Fibroblast of villous mesenchyme (primary cell): ENCODE results near the gene TPM2. TPM values are rescaled to one million over a fixed set of nuclear protein-coding genes. Genes with fewer than 3 reads are reported as not detected.
A peak's percentile ranks its signal among the peaks of the same experiment; 100 is the strongest.

Source experiments
- DNase-seq: peaks from one replicate; pipeline ENCODE4 v3.0.0-alpha.2; 2010; ENCODE audit warnings: low read depth
- H3K4me3 ChIP-seq: 2 replicates; pipeline ENCODE4 v1.5.1; 2011; ENCODE audit warnings: low read depth, mild to moderate bottlenecking, low read length
- total RNA-seq: library from RNA; depleted of rRNA; stranded (reverse); fragments of >200 nt; gene quantifications from 2 replicates; pipeline ENCODE4 v1.2.3, GENCODE V29; 2012
- TF ChIP-seq, protein P1 (sequence below): IDR thresholded peaks from 2 replicates; pipeline ENCODE4 v1.5.1; 2012; ENCODE audit warnings: low read depth, mild to moderate bottlenecking, low read length; ENCODE audit not compliant: insufficient read depth

TPM2 gene
- total RNA-seq, 1 donor = 1,893 TPM

DNA sequence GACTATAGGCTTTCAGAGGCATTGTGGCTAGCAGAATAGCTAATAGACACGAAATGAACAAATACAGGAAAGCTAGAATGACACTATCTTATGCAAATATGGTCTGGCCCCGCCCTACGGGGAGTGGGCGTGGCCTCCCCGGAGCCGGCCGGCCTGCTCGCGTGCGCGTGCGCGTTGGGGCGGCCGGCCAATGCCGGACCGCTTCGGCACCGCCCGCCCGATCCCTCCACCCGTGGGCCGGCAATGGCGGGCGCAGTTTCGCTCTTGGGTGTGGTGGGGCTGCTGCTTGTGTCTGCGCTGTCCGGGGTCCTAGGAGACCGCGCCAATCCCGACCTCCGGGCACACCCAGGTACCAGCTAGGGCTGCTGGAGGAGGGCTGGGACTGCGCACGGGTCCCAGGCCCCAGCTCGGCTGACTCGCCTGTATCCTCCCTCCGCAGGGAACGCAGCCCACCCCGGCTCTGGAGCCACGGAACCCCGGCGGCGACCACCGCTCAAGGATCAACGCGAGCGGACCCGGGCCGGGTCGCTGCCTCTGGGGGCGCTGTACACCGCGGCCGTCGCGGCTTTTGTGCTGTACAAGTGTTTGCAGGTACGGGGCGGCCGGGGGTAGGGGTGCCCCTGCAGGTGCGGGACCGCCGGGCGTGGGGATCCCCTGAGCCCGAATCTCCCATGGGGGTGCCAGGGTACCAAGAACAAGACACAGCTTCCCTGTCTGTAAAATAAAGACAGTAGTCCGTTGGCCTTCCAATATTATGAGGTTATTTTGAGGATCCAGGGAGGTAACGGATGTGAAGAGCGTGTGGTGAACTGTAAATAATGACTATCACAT lies 31.4 kb downstream of the TPM2 start, which contains the start of gene CCDC107:
Gene CCDC107 (plus strand): TSS at position 156 of the 831 bp plus-strand sequence. CDS start 88 bp downstream, at position 244.
- peak; percentile 88 for DNase-seq
- TF ChIP-seq, protein P1, sequence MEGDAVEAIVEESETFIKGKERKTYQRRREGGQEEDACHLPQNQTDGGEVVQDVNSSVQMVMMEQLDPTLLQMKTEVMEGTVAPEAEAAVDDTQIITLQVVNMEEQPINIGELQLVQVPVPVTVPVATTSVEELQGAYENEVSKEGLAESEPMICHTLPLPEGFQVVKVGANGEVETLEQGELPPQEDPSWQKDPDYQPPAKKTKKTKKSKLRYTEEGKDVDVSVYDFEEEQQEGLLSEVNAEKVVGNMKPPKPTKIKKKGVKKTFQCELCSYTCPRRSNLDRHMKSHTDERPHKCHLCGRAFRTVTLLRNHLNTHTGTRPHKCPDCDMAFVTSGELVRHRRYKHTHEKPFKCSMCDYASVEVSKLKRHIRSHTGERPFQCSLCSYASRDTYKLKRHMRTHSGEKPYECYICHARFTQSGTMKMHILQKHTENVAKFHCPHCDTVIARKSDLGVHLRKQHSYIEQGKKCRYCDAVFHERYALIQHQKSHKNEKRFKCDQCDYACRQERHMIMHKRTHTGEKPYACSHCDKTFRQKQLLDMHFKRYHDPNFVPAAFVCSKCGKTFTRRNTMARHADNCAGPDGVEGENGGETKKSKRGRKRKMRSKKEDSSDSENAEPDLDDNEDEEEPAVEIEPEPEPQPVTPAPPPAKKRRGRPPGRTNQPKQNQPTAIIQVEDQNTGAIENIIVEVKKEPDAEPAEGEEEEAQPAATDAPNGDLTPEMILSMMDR = peak; percentile 47
- H3K4me3 ChIP-seq = peak within 1 kb of the TSS; percentile 86

DNA sequence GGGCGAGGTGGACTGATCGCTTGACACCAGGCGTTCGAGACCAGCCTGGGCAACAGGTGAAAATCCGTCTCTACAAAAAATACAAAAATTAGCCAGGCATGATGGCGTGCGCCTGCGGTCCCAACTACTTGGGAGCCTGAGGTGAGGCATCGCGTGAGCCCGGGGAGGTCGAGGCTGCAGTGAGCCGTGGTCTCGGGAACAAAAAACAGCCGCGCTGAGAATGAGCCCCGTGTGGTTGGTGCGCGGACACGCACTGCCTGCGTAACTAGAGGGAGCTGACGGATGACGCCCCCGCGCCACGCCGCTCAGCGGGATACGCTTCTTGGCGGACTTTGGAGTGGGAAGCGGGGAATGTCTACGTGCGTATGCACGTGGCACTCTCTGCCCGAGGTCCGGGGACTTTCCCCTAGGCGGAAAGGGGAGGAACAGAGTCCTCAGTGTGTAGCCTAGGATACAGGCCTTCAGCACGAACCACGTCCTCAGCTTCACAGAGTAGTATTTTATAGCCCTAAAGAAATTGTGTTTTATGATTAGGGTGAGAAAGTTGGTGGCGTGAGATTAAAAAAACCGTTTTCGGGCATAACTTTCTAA lies 32.1 kb downstream of the TPM2 start, which contains the start of gene RMRP:
Gene RMRP (minus strand): TSS at position 474 of the 591 bp plus-strand sequence.
- DNase-seq = peak; percentile 100
- TF ChIP-seq, protein P1 = peak; percentile 19
- peak within 1 kb of the TSS; percentile 86 for H3K4me3 ChIP-seq

DNA sequence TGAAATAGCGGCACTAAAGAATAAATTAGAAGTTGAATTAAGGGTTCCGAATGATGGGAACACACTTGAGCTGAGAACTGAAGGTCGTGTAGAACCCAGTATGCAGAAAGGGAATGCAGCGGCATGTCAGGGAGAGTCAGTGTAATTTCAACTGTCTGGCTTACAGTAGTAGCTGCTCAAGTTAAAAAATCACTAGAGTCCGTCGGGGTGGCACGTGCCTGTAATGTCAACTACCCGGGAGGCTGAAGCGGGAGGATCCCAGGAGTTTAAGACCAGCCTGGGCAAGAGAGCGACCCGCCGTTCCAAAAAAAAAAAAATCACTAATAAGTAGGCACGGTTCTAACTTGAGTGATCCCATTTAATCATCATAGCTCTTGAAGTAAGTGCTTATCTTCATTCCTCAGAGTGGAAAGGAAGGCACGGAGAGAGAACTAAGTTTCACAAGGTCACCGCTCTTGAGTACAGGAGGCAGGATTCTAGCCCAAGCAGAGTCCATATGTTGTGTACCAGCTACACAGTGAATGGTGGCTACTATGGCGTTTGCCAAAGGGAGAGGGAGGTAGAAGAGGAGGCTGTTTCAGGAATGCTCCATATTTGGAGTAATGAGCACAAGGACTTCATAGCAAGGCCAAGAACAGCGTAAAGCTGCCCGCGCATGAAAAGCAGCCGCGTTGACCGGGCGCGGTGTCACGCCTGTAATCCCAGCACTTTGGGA lies 32.7 kb downstream of the TPM2 start:
- H3K4me3 ChIP-seq = peak overlapping the region; percentile 58
- peak; percentile 67 for DNase-seq
- TF ChIP-seq, protein P1 = no peak

DNA sequence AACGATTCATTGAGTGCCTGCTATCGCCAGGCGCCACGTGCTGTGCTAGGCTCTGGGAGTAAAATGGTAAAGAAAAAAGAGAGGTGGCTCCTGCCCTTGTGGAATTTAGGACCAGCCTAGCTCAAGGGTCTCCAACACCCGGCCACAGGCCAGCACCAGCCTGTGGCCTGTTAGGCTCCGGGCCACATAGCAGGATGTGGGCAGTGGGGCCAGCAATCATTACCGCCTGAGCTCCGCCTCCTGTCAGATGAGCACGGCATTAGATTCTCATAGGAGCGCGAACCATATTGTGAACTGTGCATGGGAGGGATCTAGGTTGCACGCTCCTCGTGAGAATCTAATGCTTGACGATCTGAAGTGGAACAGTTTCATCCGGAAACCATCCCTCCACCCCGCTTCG lies 33.4 kb downstream of the TPM2 start:
- TF ChIP-seq, protein P1 = no peak
- no peak for DNase-seq
- H3K4me3 ChIP-seq = no peak overlapping the region

DNA sequence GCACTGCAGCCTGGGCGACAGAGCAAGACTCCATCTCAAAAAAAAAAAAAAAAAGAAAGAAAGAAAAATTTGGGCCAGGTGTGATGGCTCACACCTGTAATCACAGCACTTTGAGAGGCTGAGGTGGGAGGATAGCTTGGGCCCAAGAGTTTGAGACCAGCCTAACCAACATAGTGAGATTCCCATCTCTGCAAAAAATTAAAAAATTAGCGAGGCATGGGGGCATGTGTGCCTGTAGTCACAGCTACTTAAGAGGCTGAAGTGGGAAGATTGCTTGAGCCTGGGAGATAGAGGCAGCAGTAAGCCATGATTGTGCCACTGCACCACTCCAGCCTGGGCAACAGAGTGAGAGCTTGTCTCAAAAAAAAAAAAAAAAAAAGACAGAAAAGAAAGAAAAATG lies 36.1 kb downstream of the TPM2 start:
- H3K4me3 ChIP-seq = no peak overlapping the region
- TF ChIP-seq, protein P1 = no peak
- DNase-seq = no peak

DNA sequence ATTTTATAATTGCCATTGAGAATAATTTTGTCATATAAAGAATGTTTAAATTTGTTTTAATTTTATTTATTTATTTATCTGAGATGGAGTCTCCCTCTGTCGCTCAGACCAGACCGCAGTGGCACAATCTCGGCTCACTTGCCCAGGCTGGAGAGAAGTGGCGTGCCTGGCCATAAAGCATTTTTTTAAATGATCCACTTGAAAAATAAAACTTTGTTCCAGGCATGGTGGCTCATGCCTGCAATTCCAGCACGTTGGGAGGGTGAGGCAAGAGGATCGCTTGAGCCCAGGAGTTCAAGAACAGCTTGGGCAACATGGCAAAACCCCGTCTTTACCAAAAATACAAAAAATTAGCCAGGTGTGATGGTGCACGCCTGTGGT lies 36.9 kb downstream of the TPM2 start:
- DNase-seq = peak; percentile 42

More for the DNA sequence above, 36.9 kb downstream of the TPM2 start:
- TF ChIP-seq, protein P1 = no peak
- H3K4me3 ChIP-seq = no peak overlapping the region
